Stimulated activated CD4-positive, alpha-beta T cell treated with anti-CD3 and anti-CD28 coated beads, Interleukin-2, amount 100 ng/mL, for 4 hours (primary cell): ENCODE data around the gene TMEM131L.
A peak's percentile ranks its signal among the peaks of the same experiment; 100 is the strongest.
"Not testable (repeated sequence)": the region's sequence is repeated elsewhere in the genome, so short reads cannot be mapped to it uniquely, and the experiment has no call there.

ENCODE experiments used
- DNase-seq: peaks from one replicate; pipeline ENCODE4 v3.0.0-alpha.2; 2020; ENCODE audit warnings: low read depth

The TMEM131L gene

GRCh38 chr4:153543351-153543750 is 77.2 kb downstream of the TMEM131L start:
- DNase-seq: no peak

GRCh38 chr4:153545822-153546221 is 79.7 kb downstream of the TMEM131L start:
- DNase-seq: no peak

- DNase-seq: no peak
Observed at GRCh38 chr4:153546280-153546679, 80.1 kb downstream of the TMEM131L start.

GRCh38 chr4:153547520-153547919 is 81.4 kb downstream of the TMEM131L start:
- no peak for DNase-seq

GRCh38 chr4:153548907-153549306 is 82.7 kb downstream of the TMEM131L start:
- DNase-seq: not testable (repeated sequence)

- DNase-seq: no peak
Observed at GRCh38 chr4:153549405-153549804, 83.2 kb downstream of the TMEM131L start.

- no peak for DNase-seq
Observed at GRCh38 chr4:153553155-153553818, 87.1 kb downstream of the TMEM131L start.

GRCh38 chr4:153553819-153554170 is 87.6 kb downstream of the TMEM131L start:
- DNase-seq: no peak

- DNase-seq: no peak
Observed at GRCh38 chr4:153555730-153556434, 89.7 kb downstream of the TMEM131L start.

- DNase-seq: no peak
Observed at GRCh38 chr4:153556435-153556815, 90.3 kb downstream of the TMEM131L start.

GRCh38 chr4:153560908-153561307 is 94.7 kb downstream of the TMEM131L start:
- no peak for DNase-seq

GRCh38 chr4:153564630-153565525 is 98.7 kb downstream of the TMEM131L start:
- DNase-seq: no peak

GRCh38 chr4:153566631-153567150 is 100.5 kb downstream of the TMEM131L start:
- no peak for DNase-seq

- DNase-seq: not testable (repeated sequence)
Observed at GRCh38 chr4:153567660-153568059, 101.5 kb downstream of the TMEM131L start.

- no peak for DNase-seq
Observed at GRCh38 chr4:153570228-153570973, 104.2 kb downstream of the TMEM131L start.

- DNase-seq: no peak
Observed at GRCh38 chr4:153571006-153571545, 104.9 kb downstream of the TMEM131L start.

- no peak for DNase-seq
Observed at GRCh38 chr4:153572609-153573008, 106.4 kb downstream of the TMEM131L start.

- DNase-seq: no peak
Observed at GRCh38 chr4:153573221-153573620, 107.1 kb downstream of the TMEM131L start.

- peak; percentile 57 for DNase-seq
Observed at GRCh38 chr4:153573881-153574802, 108.0 kb downstream of the TMEM131L start.

- DNase-seq: no peak
Observed at GRCh38 chr4:153576443-153576774, 110.2 kb downstream of the TMEM131L start.

- no peak for DNase-seq
Observed at GRCh38 chr4:153577053-153577452, 110.9 kb downstream of the TMEM131L start.
